ENCODE data around the gene ZNF318.
A peak's percentile ranks its signal among the peaks of the same experiment; 100 is the strongest.

Gene ZNF318

DNA sequence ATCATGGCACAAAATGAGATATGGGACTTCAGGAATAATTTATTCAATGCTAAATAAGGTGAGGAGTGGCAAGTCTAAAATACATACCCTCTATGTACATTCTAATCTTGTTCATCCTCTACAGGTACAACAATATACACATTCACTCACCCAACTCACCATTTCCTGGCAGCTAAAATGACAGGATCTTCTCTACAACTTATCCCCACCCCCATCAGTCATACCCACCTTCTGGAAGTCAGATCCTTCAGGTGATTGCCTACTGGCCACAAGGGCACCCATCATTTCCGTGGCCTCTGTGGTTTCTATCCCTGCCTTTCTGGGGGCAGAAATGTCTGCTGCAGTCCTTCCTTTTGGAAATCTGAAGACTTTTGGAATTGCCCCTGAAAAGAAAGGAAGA lies 38.0 kb downstream of the ZNF318 start:
- no peak overlapping the region for H3K9ac ChIP-seq (ENCODE audit: low read depth, low read length)
- no peaks in the 10 kb centered on the region for H3K36me3 ChIP-seq (ENCODE audit: control insufficient read depth, insufficient read depth, low read length)
- H3K27me3 ChIP-seq (ENCODE audit: control insufficient read depth, insufficient read depth, low read length): no peaks in the 10 kb centered on the region
- H3K9me3 ChIP-seq (ENCODE audit: control insufficient read depth, insufficient read depth, low read length): no peaks in the 10 kb centered on the region
- H3K4me1 ChIP-seq (ENCODE audit: control insufficient read depth, insufficient read depth, low read length): peaks cover 2% of the 10 kb centered on the region
- no peak overlapping the region for H3K4me3 ChIP-seq (ENCODE audit: low read depth, low read length)

DNA sequence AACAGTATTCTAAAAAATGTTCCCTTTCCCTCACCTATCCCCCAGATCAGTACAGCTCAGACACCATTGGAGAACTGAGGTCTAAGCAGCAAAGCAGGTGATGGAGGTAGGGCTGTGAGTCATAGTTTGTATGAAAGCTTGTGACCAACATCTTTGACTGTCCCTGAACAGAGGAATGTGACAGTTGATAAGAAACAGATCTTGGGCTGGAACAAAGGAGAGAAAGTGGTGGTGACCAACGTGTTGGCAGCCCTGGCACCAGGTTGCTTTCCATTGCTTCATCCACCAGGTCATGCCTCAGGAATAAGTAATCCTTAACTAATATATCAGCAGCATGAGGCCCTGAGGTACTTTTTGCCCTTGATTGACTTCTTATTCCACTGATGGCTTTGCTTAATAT lies 40.9 kb downstream of the ZNF318 start:
- Histone ChIP-seq H3K4me3 (ENCODE audit: low read depth, low read length) (no peak overlapping the region), H3K4me1 (ENCODE audit: control insufficient read depth, insufficient read depth, low read length) (no peaks in the 10 kb centered on the region), H3K36me3 (ENCODE audit: control insufficient read depth, insufficient read depth, low read length) (no peaks in the 10 kb centered on the region), H3K9ac (ENCODE audit: low read depth, low read length) (no peak overlapping the region), H3K27me3 (ENCODE audit: control insufficient read depth, insufficient read depth, low read length) (no peaks in the 10 kb centered on the region), H3K9me3 (ENCODE audit: control insufficient read depth, insufficient read depth, low read length) (no peaks in the 10 kb centered on the region)

DNA sequence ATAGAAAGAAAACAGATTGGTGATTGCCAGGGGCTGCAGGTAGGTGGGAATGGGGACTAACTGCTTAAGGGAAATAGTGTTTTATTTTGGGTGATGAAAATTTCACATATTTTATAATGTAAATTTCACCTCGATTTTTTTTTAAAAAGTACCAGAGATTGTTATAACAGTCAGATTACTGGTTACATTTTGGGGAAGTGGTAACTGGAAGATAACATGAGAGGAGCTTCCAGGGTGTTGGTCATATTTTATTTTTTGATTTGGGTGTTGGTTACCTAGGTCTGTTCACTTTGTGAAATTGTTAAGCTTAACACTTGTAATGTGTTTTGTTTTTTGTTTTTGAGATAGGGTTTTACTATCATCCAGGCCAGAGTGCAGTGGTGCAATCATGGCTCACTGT lies 43.6 kb downstream of the ZNF318 start:
- no peak overlapping the region for H3K9ac ChIP-seq (ENCODE audit: low read depth, low read length)
- no peaks in the 10 kb centered on the region for H3K27me3 ChIP-seq (ENCODE audit: control insufficient read depth, insufficient read depth, low read length)
- H3K4me3 ChIP-seq (ENCODE audit: low read depth, low read length): no peak overlapping the region
- H3K4me1 ChIP-seq (ENCODE audit: control insufficient read depth, insufficient read depth, low read length): no peaks in the 10 kb centered on the region
- H3K36me3 ChIP-seq (ENCODE audit: control insufficient read depth, insufficient read depth, low read length): no peaks in the 10 kb centered on the region
- H3K9me3 ChIP-seq (ENCODE audit: control insufficient read depth, insufficient read depth, low read length): no peaks in the 10 kb centered on the region

DNA sequence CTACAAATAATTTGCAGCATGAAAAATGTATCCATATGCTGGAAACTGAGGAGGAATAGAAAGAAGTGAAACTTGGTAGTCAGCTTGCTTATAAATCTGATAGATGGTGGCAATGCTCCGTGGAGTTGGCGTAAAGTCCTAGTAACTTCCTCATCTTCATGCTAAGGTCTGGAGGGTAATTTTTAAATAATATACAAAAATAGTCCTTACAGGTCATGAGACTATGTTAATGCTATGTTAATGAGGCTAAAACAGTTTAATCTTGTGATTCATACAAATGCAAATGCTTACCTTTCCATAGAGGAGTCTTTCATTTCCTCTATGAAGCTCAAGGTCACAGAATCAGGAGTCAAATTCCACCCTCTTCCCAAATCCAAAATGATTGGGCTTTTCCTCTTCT lies 51.4 kb downstream of the ZNF318 start:
- H3K4me1 ChIP-seq (ENCODE audit: control insufficient read depth, insufficient read depth, low read length): peaks cover 13% of the 10 kb centered on the region
- H3K36me3 ChIP-seq (ENCODE audit: control insufficient read depth, insufficient read depth, low read length): no peaks in the 10 kb centered on the region
- H3K27me3 ChIP-seq (ENCODE audit: control insufficient read depth, insufficient read depth, low read length): no peaks in the 10 kb centered on the region
- H3K4me3 ChIP-seq (ENCODE audit: low read depth, low read length): no peak overlapping the region
- H3K9me3 ChIP-seq (ENCODE audit: control insufficient read depth, insufficient read depth, low read length): no peaks in the 10 kb centered on the region
- no peak overlapping the region for H3K9ac ChIP-seq (ENCODE audit: low read depth, low read length)

DNA sequence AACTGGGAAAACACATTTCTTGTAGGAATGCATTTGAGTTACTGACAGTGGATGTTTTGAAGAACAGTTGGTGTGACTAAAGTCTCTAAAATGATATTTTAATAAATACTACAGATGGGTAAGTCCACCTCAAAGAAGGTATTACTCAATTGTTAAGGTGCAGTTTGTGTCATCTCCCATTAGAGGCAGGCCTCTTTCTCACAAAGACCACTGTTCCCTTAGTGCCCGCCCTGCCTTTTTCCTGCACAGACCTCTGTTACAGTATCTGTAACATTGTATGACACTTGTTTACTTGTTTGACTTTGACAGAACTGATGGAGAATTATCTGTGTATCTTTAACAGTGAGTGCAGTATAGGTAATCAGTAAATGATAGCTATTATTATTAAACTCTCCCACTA lies 55.6 kb downstream of the ZNF318 start:
- H3K4me1 ChIP-seq (ENCODE audit: control insufficient read depth, insufficient read depth, low read length): peaks cover 13% of the 10 kb centered on the region

DNA sequence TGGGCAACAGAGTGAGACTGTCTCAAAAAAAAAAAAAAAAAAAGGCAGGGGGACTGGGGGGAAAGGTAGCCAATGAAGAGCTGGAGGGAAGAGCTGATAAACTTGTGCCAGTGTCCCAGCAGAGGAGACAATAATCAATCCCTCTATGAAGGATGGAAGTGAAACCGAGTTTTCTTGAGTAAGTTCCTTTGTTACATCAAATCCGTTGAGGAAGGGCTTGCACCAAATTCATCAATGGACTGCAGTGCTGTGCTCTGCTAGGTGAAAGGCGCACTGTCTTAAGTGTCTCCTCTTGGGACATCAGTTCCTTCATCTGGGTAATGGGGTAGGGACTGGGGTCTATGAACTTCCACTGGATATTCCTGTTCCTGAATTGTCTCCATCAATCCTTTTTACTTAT lies 57.8 kb downstream of the ZNF318 start:
- Histone ChIP-seq H3K27me3 (ENCODE audit: control insufficient read depth, insufficient read depth, low read length) (peaks cover 6% of the 10 kb centered on the region), H3K9me3 (ENCODE audit: control insufficient read depth, insufficient read depth, low read length) (no peaks in the 10 kb centered on the region), H3K36me3 (ENCODE audit: control insufficient read depth, insufficient read depth, low read length) (no peaks in the 10 kb centered on the region), H3K9ac (ENCODE audit: low read depth, low read length) (no peak overlapping the region), H3K4me1 (ENCODE audit: control insufficient read depth, insufficient read depth, low read length) (peaks cover 5% of the 10 kb centered on the region), H3K4me3 (ENCODE audit: low read depth, low read length) (no peak overlapping the region)

More for the DNA sequence above, 55.6 kb downstream of the ZNF318 start:
- Histone ChIP-seq H3K9me3 (ENCODE audit: control insufficient read depth, insufficient read depth, low read length) (no peaks in the 10 kb centered on the region), H3K9ac (ENCODE audit: low read depth, low read length) (no peak overlapping the region), H3K4me3 (ENCODE audit: low read depth, low read length) (no peak overlapping the region), H3K27me3 (ENCODE audit: control insufficient read depth, insufficient read depth, low read length) (peaks cover 4% of the 10 kb centered on the region), H3K36me3 (ENCODE audit: control insufficient read depth, insufficient read depth, low read length) (no peaks in the 10 kb centered on the region)

DNA sequence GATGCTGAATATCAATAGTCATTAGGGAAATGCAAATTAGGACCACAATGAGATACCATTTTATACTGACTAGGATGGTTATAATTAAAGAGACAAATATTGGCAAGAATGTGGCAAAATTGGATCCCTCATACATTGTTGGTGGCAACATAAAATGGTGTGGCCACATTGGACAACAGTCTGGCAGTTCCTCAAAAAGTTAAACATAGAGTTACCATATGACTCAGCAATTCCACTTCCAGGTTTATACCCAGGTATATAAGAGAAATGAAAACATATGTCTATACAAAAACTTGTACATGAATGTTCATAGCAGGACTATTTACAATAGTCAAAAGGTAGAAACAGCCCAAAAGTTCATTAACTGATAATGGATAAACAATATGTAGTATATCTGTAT lies 58.8 kb downstream of the ZNF318 start:
- Histone ChIP-seq H3K9ac (ENCODE audit: low read depth, low read length) (no peak overlapping the region), H3K4me3 (ENCODE audit: low read depth, low read length) (no peak overlapping the region), H3K4me1 (ENCODE audit: control insufficient read depth, insufficient read depth, low read length) (peaks cover 3% of the 10 kb centered on the region), H3K9me3 (ENCODE audit: control insufficient read depth, insufficient read depth, low read length) (no peaks in the 10 kb centered on the region), H3K27me3 (ENCODE audit: control insufficient read depth, insufficient read depth, low read length) (peaks cover 6% of the 10 kb centered on the region), H3K36me3 (ENCODE audit: control insufficient read depth, insufficient read depth, low read length) (no peaks in the 10 kb centered on the region)

DNA sequence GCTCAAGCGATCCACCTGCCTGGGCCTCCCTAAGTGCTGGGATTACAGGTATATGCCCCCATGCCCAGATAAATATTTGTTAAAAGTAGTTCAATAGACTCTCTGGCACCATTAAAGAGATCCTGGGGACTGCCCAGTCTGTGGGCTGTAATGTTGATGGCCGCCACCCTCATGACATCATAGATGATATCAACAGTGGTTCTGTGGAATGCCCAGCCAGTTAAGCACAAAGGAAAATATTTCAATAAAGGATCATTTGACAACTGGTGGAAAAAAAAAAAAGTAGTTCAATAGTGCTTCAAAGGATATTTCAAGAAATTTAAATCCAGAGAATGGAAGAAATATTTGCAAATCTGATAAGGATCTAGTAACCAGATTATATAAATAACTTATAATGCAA lies 59.3 kb downstream of the ZNF318 start:
- Histone ChIP-seq H3K9ac (ENCODE audit: low read depth, low read length) (no peak overlapping the region), H3K4me3 (ENCODE audit: low read depth, low read length) (no peak overlapping the region), H3K9me3 (ENCODE audit: control insufficient read depth, insufficient read depth, low read length) (no peaks in the 10 kb centered on the region), H3K27me3 (ENCODE audit: control insufficient read depth, insufficient read depth, low read length) (peaks cover 6% of the 10 kb centered on the region), H3K4me1 (ENCODE audit: control insufficient read depth, insufficient read depth, low read length) (peaks cover 3% of the 10 kb centered on the region), H3K36me3 (ENCODE audit: control insufficient read depth, insufficient read depth, low read length) (no peaks in the 10 kb centered on the region)

DNA sequence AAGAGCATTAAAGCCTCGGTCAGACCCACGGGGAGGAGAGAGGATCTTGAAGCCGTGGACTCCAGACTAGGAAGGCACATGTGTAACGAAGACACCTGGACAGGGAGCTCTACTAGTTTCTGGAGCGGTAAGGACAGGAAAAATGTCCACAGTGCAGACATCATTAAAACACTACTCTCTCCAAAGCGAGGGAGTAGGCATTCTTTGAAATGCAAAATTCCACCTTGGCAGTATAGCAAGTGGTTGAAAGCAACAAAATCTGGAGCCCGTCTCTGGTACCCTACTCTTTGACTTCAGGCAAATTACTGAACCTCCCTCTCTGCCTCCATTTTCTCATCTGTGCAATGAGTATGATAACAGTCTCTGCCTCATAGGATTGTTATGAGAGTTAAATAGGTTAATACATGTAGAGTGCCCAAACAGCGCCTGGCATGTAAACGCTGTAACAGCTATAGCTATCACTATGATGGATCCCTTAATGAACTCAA lies 60.4 kb downstream of the ZNF318 start:
- H3K4me1 ChIP-seq (ENCODE audit: control insufficient read depth, insufficient read depth, low read length): peaks cover 3% of the 10 kb centered on the region
- no peaks in the 10 kb centered on the region for H3K9me3 ChIP-seq (ENCODE audit: control insufficient read depth, insufficient read depth, low read length)
- H3K36me3 ChIP-seq (ENCODE audit: control insufficient read depth, insufficient read depth, low read length): no peaks in the 10 kb centered on the region
- peaks cover 6% of the 10 kb centered on the region for H3K27me3 ChIP-seq (ENCODE audit: control insufficient read depth, insufficient read depth, low read length)
- peak overlapping the region; percentile 79 for H3K4me3 ChIP-seq (ENCODE audit: low read depth, low read length)
- no peak overlapping the region for H3K9ac ChIP-seq (ENCODE audit: low read depth, low read length)

DNA sequence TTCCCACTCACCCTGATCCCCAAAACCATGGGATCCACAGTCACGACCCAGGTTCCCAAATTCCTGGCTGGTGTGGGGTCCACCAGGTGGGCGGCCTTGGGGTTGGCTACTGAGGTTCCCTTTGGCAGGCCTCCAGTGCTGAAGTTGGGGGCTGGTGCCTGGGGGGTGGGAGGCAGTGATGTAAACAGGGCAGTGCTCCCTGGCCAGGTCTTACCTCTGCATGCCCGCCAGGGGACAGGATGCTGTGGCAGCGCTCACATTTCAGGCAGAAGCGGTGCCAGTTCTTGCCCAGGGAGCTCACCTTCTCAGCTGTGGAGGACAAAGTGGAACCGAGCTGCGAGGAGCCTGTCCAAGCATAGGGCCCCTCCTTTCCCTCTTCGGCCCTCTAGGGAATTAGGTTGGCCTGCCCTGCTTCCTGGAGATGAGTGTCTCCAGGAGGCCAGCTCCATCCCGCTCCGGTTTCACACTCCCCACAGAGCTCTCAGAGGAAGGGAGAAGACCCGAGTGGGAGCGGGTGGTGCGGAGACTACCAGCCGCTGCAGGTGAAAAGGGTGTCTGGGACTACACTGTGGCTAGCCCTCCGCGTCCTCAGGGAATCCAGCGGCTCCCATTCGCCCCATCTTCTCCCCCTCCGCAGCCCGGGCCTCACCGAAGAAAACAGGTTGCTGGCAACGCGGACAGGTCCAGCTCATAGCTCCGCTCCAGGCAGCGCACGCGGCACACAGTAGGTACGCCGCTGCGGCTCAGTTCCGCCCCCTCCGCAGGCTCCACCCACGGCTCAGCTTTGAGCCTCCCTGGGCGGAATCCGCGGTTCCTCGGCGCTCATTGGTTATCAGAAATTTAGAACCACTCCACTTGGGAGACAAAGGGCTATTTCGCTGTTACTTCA lies 61.1 kb downstream of the ZNF318 start, which contains the start of gene CRIP3:
TSS of gene CRIP3 (minus strand) at position 726 of the 889 bp plus-strand sequence. CDS start at position 692, 34 bp downstream.
- peaks cover 6% of the 10 kb centered on the region for H3K27me3 ChIP-seq (ENCODE audit: control insufficient read depth, insufficient read depth, low read length)
- peak within 1 kb of the TSS; percentile 60 for H3K9ac ChIP-seq (ENCODE audit: low read depth, low read length)
- H3K4me3 ChIP-seq (ENCODE audit: low read depth, low read length): peak within 1 kb of the TSS; percentile 79
- no peaks in the 10 kb centered on the region for H3K9me3 ChIP-seq (ENCODE audit: control insufficient read depth, insufficient read depth, low read length)
- H3K4me1 ChIP-seq (ENCODE audit: control insufficient read depth, insufficient read depth, low read length): peaks cover 3% of the 10 kb centered on the region
- no peaks in the 10 kb centered on the region for H3K36me3 ChIP-seq (ENCODE audit: control insufficient read depth, insufficient read depth, low read length)

DNA sequence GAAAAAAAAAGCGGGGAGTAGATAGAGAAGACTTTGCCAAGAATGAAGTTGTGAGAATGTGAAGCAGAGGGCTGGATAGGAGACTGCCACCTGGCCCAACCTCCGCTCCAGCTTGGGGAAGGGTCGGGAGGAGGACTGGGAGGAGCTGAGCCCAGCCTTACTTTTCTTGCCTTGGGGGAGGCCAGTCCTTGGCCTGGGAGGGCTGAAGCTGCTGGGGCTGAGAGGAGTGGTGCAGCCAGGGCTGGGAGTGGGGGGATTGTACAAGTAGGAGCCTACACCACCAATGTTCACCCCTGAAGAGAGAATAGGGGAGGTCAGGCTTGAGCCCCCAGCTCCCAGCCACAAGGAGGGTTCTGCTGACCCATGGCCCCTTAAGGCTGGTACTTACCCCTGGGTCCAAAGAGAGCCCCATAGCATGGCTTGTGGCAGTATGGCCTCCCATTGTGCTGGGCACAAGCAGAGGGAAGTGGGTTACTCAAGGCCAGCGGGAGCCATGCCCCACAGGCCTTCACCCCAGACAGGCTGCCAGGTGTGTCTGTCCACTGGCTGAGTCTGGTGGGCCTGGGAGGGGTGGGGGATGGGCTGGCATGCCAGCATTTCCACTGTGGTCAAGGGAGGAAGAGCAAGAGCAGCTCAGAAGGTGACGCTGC lies 61.9 kb downstream of the ZNF318 start:
- Histone ChIP-seq H3K36me3 (ENCODE audit: control insufficient read depth, insufficient read depth, low read length) (no peaks in the 10 kb centered on the region), H3K4me1 (ENCODE audit: control insufficient read depth, insufficient read depth, low read length) (peaks cover 3% of the 10 kb centered on the region), H3K27me3 (ENCODE audit: control insufficient read depth, insufficient read depth, low read length) (peaks cover 6% of the 10 kb centered on the region), H3K9me3 (ENCODE audit: control insufficient read depth, insufficient read depth, low read length) (no peaks in the 10 kb centered on the region), H3K9ac (ENCODE audit: low read depth, low read length) (no peak overlapping the region), H3K4me3 (ENCODE audit: low read depth, low read length) (peak overlapping the region; percentile 79)

DNA sequence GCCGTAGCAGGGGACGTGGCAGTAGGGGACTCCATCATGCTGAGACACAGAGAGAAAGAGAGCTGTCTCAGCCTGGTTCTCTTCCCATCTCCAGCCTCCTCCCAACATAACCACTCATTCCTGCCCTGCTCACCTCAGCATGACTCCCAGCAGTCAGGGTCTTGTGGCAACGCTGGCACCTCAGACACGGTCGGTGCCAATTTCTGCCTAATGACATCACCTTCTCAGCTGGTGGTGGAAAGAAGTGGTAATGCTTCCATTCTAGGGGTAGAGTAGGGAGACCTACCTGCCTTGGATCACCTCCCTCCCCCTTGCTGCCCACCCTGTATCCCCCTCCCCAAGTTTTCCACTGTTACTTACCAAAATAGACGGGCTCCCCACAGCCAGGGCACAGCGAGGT lies 63.4 kb downstream of the ZNF318 start:
- Histone ChIP-seq H3K9ac (ENCODE audit: low read depth, low read length) (no peak overlapping the region), H3K27me3 (ENCODE audit: control insufficient read depth, insufficient read depth, low read length) (peaks cover 6% of the 10 kb centered on the region), H3K4me3 (ENCODE audit: low read depth, low read length) (no peak overlapping the region), H3K36me3 (ENCODE audit: control insufficient read depth, insufficient read depth, low read length) (no peaks in the 10 kb centered on the region), H3K4me1 (ENCODE audit: control insufficient read depth, insufficient read depth, low read length) (peaks cover 3% of the 10 kb centered on the region), H3K9me3 (ENCODE audit: control insufficient read depth, insufficient read depth, low read length) (no peaks in the 10 kb centered on the region)
